ENCODE measurements around the gene GABBR1.

The GABBR1 gene

GRCh38 chr6:29524444-29525310, 108.3 kb downstream of the GABBR1 start:
- no peak for DNase-seq

DNA sequence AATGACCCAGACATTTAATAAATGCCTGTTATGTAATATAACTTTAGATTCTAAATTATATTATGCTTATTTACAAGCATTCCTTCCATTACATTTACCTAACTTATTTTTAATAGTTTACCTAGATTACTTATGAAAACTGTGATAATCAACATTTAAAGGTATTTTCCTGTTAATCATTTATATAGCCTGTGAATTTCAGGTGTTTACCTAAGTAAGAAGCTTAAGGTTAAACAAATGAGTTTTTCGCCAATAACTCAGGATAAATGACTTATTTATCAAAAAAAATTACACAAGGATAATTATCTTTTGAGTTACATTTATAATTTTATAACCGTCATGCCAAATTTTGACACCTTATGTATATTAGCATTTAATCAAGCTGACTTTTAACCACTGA, 108.9 kb downstream of the GABBR1 start:
- DNase-seq: no peak

GRCh38 chr6:29522227-29522626, 110.8 kb downstream of the GABBR1 start:
- DNase-seq: no peak

DNA sequence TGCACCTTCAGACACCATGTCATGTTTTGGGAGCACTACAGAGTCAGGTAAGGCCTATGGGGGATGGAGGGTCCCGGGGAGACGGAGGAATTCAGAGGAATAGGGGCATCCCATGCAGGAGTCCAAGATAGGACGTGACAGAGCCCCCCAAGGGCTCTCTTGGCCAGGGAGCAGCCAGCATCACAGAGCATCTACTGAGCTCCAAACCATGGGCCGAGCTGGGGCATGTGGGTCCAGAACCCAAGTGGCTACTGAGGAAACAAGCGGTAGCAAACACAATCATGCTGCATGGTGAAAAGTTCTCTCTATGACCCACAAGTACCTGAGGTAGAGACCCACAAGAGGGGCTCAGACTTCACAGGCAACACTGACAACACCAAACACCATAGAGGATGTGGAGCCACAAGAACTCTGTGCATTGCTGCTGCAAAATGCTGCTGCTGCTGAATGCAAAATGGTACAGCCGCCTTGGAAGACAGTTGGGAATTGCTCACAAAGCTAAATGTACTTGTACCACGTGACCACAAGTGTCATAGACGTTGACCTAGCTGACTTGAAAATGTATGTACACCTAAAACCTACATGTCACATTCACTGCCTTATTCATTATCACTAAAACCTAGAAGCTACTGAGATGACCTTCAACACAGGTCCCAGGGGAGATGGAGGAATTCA, 111.8 kb downstream of the GABBR1 start:
- no peak for DNase-seq

- DNase-seq: no peak
Measured at GRCh38 chr6:29520232-29520631, 112.8 kb downstream of the GABBR1 start.

DNA sequence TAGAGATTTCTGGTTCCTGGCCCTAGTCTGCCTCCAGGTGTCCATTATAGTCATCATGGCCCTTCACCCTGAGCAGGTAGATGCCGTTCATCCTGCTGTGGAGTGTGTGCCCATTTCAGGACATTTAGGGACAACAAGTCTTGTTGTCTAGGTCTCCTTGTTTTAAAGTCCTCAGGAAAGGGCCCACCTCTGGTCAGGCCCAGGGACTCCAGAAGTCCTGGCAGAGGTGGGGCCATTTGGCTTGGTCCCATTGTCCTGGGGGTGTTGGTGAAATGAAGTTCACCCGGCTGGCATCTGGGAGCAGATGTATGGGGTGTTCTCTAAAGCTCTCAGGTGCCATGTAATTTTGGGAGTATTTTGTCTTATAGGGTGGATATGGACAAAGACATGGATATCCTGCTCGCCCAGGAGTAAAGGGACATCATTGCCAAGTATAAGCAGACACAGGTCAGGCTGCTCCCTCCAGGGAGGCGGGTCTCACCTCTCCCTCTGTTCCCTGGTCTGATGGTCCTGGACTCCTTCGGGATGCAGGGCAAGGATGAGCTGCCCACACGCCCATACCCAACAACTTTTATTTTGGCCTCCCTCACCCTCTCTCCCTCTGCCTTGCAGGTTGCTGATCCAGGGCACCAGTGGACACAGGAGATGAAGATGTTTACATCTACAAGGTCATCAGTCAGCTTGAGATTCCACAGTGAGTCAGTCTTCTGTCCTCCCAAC, 113.5 kb downstream of the GABBR1 start:
- no peak for DNase-seq

GRCh38 chr6:29517728-29518440, 115.1 kb downstream of the GABBR1 start:
- no peak for DNase-seq

GRCh38 chr6:29517245-29517644, 115.7 kb downstream of the GABBR1 start:
- no peak for DNase-seq

GRCh38 chr6:29516108-29516507, 116.9 kb downstream of the GABBR1 start:
- DNase-seq: peak; percentile 17 to 28

- DNase-seq: no peak
Measured at GRCh38 chr6:29510746-29511300, 122.2 kb downstream of the GABBR1 start.

GRCh38 chr6:29510202-29510601, 122.8 kb downstream of the GABBR1 start:
- DNase-seq: no peak

Measured in activated CD4-positive, alpha-beta T cell treated with anti-CD3 and anti-CD28 coated beads for 4 hours (primary cell).